Endothelial cell of umbilical vein (primary cell): Measurements from ENCODE around the gene SNHG17. TPM values are rescaled to one million over a fixed set of nuclear protein-coding genes. Genes with fewer than 3 reads are reported as not detected.

Experiments
- BruUV-seq: library from RNA; stranded (reverse); fragments of 400-500 nt; replicated peaks from 2 replicates; lab custom pipeline; 2021; lab: Mats Ljungman, UMichigan
- CTCF ChIA-PET: fragments of 300-600, 350-600 bp; sonication (Branson Sonifier 250); formaldehyde crosslinking; loops from one replicate; lab custom pipeline; 2021; ENCODE audit warnings: antibody characterized with exemption, inconsistent platforms; lab: Charles Lee
- POLR2A ChIA-PET: fragments of 300-600, 350-600 bp; sonication (Branson Sonifier 250); formaldehyde crosslinking; loops from one replicate; lab custom pipeline; 2021; ENCODE audit warnings: antibody characterized with exemption, inconsistent platforms; lab: Charles Lee
- DNase-seq: peaks from one replicate; pipeline ENCODE4 v3.0.0-alpha.2; 2011; ENCODE audit warnings: low read depth, low spot score
- FAIRE-seq: peaks from 2 replicates; lab custom pipeline; 2011; peaks lifted over from hg19 to GRCh38; lab: Jason Lieb, UNC
- H2AFZ ChIP-seq: 2 replicates; pipeline ENCODE4 v1.6.0; 2012; ENCODE audit warnings: low read depth, low read length, control low read depth, inconsistent platforms
- H3K27ac ChIP-seq: 2 replicates; pipeline ENCODE4 v1.5.1; 2011; ENCODE audit warnings: low read depth, mild to moderate bottlenecking, control low read depth, low read length, moderate library complexity; ENCODE audit not compliant: insufficient read depth
- H3K27me3 ChIP-seq, 2 experiments: 2 replicates each; pipeline versions ENCODE4 v1.6.0 to v1.6.1; 2011; ENCODE audit warnings: low read length in 2 of 2, mixed read lengths in 1 of 2; ENCODE audit not compliant: control insufficient read depth in 2 of 2, insufficient read depth in 2 of 2
- H3K36me3 ChIP-seq, 2 experiments: 2 replicates in 1 of 2; 3 replicates in 1 of 2; pipeline ENCODE4 v1.5.1; 2011; ENCODE audit warnings: low read length in 2 of 2, mild to moderate bottlenecking in 1 of 2, moderate library complexity in 1 of 2; ENCODE audit not compliant: control insufficient read depth in 2 of 2, insufficient read depth in 2 of 2; ENCODE audit errors: extremely low read depth in 1 of 2
- H3K4me1 ChIP-seq: 3 replicates; pipeline ENCODE4 v1.5.1; 2011; ENCODE audit warnings: mild to moderate bottlenecking, low read length; ENCODE audit not compliant: control insufficient read depth, insufficient read depth; ENCODE audit errors: extremely low read depth
- H3K4me2 ChIP-seq: 2 replicates; pipeline ENCODE4 v1.6.1; 2011; ENCODE audit warnings: low read length, control low read depth, mixed read lengths; ENCODE audit not compliant: insufficient read depth
- H3K4me3 ChIP-seq, 3 experiments: fragments of 200-600 bp in 1 of 3; sonication (generic), shearing (Covaris generic) in 1 of 3; replicated peaks in 1 of 3; 2 replicates each; pipeline ENCODE4 v1.5.1; 2011 to 2016; ENCODE audit warnings: control low read depth in 3 of 3, low read length in 3 of 3, mild to moderate bottlenecking in 2 of 3, inconsistent platforms in 1 of 3, low read depth in 1 of 3, moderate library complexity in 1 of 3; ENCODE audit not compliant: insufficient read depth in 1 of 3
- H3K79me2 ChIP-seq: 2 replicates; pipeline ENCODE4 v1.6.0; 2012; ENCODE audit warnings: low read length, inconsistent platforms; ENCODE audit not compliant: control insufficient read depth, insufficient read depth
- H3K9ac ChIP-seq: replicated peaks from 2 replicates; pipeline ENCODE3; 2011; ENCODE audit warnings: low read length, control low read depth; ENCODE audit not compliant: insufficient read depth; ENCODE audit errors: extremely low read depth
- H3K9me1 ChIP-seq: replicated peaks from 3 replicates; pipeline ENCODE4 v1.6.0; 2011; ENCODE audit warnings: mild to moderate bottlenecking, low read length; ENCODE audit not compliant: control insufficient read depth, insufficient read depth; ENCODE audit errors: extremely low read depth
- H3K9me3 ChIP-seq: replicated peaks from 2 replicates; pipeline ENCODE4 v1.5.1; 2012; ENCODE audit warnings: low read length, inconsistent platforms; ENCODE audit not compliant: control insufficient read depth, insufficient read depth
- H4K20me1 ChIP-seq: replicated peaks from 2 replicates; pipeline ENCODE3; 2011; ENCODE audit warnings: mild to moderate bottlenecking, low read length; ENCODE audit not compliant: control insufficient read depth, insufficient read depth; ENCODE audit errors: extremely low read depth
- CTCF ChIP-seq, 2 donors: IDR thresholded peaks; 1 replicate in 1 of 2; 2 replicates in 1 of 2; pipeline ENCODE4 v1.5.1; 2011; ENCODE audit warnings: low read length in 2 of 2, mild to moderate bottlenecking in 2 of 2, moderate library complexity in 2 of 2, control low read depth in 1 of 2, inconsistent platforms in 1 of 2, low read depth in 1 of 2; ENCODE audit not compliant: insufficient read depth in 1 of 2; ENCODE audit errors: extremely low read depth in 1 of 2
- GATA2 ChIP-seq: IDR thresholded peaks from 2 replicates; pipeline ENCODE4 v1.7.0; 2011; ENCODE audit warnings: low read depth, mild to moderate bottlenecking, moderate library complexity, mixed read lengths, low read length; ENCODE audit not compliant: insufficient read length, insufficient read depth
- JUN ChIP-seq: IDR thresholded peaks from 2 replicates; pipeline ENCODE4 v1.6.1; 2011; ENCODE audit warnings: borderline replicate concordance, low read depth; ENCODE audit not compliant: insufficient read length, insufficient read depth
- POLR2A ChIP-seq: IDR thresholded peaks from 2 replicates; pipeline ENCODE4 v1.6.1; 2012; ENCODE audit warnings: low read depth, mild to moderate bottlenecking, control low read depth, low read length
- POLR2AphosphoS5 ChIP-seq: IDR thresholded peaks from 2 replicates; pipeline ENCODE4 v1.6.1; 2012; ENCODE audit warnings: low read depth, mild to moderate bottlenecking, control low read depth, low read length, moderate library complexity; ENCODE audit not compliant: insufficient read depth
- dilution Hi-C: fragments of 300-500 bp; cut with MboI; formaldehyde crosslinking; loops from one replicate; pipeline ENCODE4 v1.15.0; 2019; ENCODE audit warnings: low sequenced_read_pairs; ENCODE audit not compliant: extremely low pct_ligation_motif_present
- intact Hi-C: fragments of 100-400 bp; cut with micrococcal nuclease; formaldehyde crosslinking; loops from one replicate; pipeline ENCODE4 v1.10.0; 2022
- polyA plus RNA-seq, 4 experiments: library from polyadenylated mRNA; depleted of rRNA in 3 of 4; stranded (reverse) in 3 of 4; unstranded in 1 of 4; fragments of >200 nt; gene quantifications; 2 replicates each; pipeline versions ENCODE4 v1.2.1 to v1.2.3, GENCODE V29; 2011 to 2012; ENCODE audit warnings: missing spikeins in 1 of 4
- total RNA-seq: library from RNA; stranded (reverse); gene quantifications from 2 replicates; pipeline ENCODE4 v1.2.3, GENCODE V29; 2021
- TF ChIP-seq, protein P1 (sequence below): IDR thresholded peaks from 2 replicates; pipeline ENCODE4 v1.6.1; 2011; ENCODE audit not compliant: insufficient read depth, insufficient read length

The SNHG17 gene
- total and polyA plus RNA-seq, 2 donors (not counting 3 experiments of a cell fraction or from before 2014, with no cell fraction given), result 39.4 to 94.0 TPM

DNA sequence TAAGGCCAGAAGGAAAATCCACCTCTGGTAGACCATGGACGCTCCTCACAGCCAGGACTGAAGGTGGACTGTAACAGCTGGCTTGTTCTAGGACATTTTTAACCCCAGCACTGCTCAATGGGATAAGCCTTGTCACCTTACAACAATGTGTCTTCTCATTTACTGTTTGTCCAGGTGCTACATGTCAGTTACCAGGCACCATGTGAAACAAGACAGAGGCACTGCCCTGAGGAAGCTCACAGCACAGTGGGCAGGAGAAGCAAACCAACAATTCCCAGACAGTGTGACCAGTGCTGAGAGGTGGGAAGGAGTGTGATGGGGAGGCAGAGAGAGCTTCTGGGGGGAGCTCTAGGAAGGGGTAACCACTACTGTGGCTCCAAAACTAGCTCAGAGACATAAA, 10.7 kb downstream of the SNHG17 start:
- ChIA-PET POLR2A (no interaction called here), CTCF (interaction anchor here (1.1 to 1.4 kb wide), 2 partner anchors 11 to 21 kb away, joined by 3 read pairs; partner anchors contain the start of gene SNHG17)
- peaks cover 10% of the 10 kb centered on the region for H3K4me1 ChIP-seq
- H3K36me3 ChIP-seq, result peaks cover 58 to 82% of the 10 kb centered on the region in 2 experiments
- FAIRE-seq (no peak), DNase-seq (no peak)
- no TSS peak for BruUV-seq
- H3K9ac ChIP-seq, result no peak overlapping the region
- H3K27ac ChIP-seq, result no peak overlapping the region
- no peaks in the 10 kb centered on the region for H3K9me1 ChIP-seq
- H3K4me2 ChIP-seq, result no peak overlapping the region
- H3K79me2 ChIP-seq, result peaks cover 70% of the 10 kb centered on the region
- no peak for TF ChIP-seq POLR2AphosphoS5
- H3K9me3 ChIP-seq, result no peaks in the 10 kb centered on the region
- intact Hi-C loops, result no loop called here
- no peak overlapping the region for H2AFZ ChIP-seq
- dilution Hi-C loops, result no loop called here
- no peaks in the 10 kb centered on the region for H4K20me1 ChIP-seq
- H3K27me3 ChIP-seq, result no peaks in the 10 kb centered on the region
- no peak overlapping the region for H3K4me3 ChIP-seq

DNA sequence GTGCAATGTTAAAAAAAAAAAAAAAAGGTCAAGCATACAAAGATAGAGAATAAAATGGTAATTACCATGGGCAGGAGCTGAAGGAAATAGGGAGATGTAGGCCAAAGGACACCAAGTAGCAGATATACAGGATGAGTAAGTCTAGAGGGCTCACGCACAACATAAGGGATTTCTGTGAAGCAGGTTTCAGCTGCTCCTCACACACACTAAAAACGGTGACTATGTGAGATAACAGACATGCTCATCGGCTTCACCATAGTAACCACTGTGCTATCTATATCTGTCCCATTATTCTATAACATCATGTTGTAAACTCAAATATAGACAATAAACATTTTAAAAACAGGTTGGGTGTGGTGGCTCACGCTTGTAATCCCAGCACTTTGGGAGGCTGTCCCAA, 11.6 kb downstream of the SNHG17 start:
- H3K9me1 ChIP-seq, result no peaks in the 10 kb centered on the region
- no peaks in the 10 kb centered on the region for H3K9me3 ChIP-seq
- no peak overlapping the region for H3K4me3 ChIP-seq
- H3K9ac ChIP-seq, result no peak overlapping the region
- no peak overlapping the region for H2AFZ ChIP-seq
- H3K27me3 ChIP-seq, result no peaks in the 10 kb centered on the region
- H4K20me1 ChIP-seq, result no peaks in the 10 kb centered on the region
- TF ChIP-seq POLR2AphosphoS5, result no peak
- no peak for TF ChIP-seq POLR2A
- TF ChIP-seq, protein P1, sequence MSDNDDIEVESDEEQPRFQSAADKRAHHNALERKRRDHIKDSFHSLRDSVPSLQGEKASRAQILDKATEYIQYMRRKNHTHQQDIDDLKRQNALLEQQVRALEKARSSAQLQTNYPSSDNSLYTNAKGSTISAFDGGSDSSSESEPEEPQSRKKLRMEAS, result no peak
- TF ChIP-seq JUN, result no peak
- TF ChIP-seq CTCF (IDR thresholded peaks at IDR 0.05; ENCODE audit: extremely low read depth in 1 of 2, insufficient read depth in 1 of 2, low read depth in 1 of 2, low read length in 2 of 2), result no peak
- TF ChIP-seq GATA2, result no peak
- peaks cover 10% of the 10 kb centered on the region for H3K4me1 ChIP-seq
- H3K4me2 ChIP-seq, result no peak overlapping the region
- DNase-seq, result no peak
- dilution Hi-C loops, result no loop called here
- no peak for FAIRE-seq
- ChIA-PET CTCF (interaction anchor here (0.6 kb wide), 1 partner anchor 97 kb away, joined by 4 read pairs; no protein-coding TSS in a partner anchor), POLR2A (no interaction called here)
- intact Hi-C loops, result no loop called here
- peaks cover 55 to 80% of the 10 kb centered on the region in 2 experiments for H3K36me3 ChIP-seq
- peaks cover 62% of the 10 kb centered on the region for H3K79me2 ChIP-seq
- no peak overlapping the region for H3K27ac ChIP-seq
- BruUV-seq, result no TSS peak
